ENCODE data around the gene TUT4.

DNA sequence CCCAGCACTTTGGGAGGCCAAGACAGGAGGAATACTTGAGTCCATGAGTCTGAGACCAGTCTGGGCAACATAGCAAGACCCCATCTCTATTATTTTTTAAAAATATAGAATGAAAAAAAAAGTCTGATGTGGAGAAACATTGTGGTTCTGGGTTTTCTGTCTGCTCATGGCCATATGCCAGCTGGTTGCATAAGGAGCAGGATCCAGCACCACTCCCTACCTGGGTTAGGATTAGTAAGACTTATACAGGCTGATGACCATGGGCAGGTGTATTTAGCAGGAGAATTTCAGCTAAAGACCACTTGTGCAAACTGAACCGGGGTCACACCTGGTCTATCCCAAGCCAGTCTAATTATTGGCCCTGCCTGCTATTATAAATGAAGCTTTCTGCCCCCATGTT is 32.6 kb upstream of the TUT4 start:
- TF ChIP-seq, protein P1, sequence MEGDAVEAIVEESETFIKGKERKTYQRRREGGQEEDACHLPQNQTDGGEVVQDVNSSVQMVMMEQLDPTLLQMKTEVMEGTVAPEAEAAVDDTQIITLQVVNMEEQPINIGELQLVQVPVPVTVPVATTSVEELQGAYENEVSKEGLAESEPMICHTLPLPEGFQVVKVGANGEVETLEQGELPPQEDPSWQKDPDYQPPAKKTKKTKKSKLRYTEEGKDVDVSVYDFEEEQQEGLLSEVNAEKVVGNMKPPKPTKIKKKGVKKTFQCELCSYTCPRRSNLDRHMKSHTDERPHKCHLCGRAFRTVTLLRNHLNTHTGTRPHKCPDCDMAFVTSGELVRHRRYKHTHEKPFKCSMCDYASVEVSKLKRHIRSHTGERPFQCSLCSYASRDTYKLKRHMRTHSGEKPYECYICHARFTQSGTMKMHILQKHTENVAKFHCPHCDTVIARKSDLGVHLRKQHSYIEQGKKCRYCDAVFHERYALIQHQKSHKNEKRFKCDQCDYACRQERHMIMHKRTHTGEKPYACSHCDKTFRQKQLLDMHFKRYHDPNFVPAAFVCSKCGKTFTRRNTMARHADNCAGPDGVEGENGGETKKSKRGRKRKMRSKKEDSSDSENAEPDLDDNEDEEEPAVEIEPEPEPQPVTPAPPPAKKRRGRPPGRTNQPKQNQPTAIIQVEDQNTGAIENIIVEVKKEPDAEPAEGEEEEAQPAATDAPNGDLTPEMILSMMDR (IDR thresholded peaks at IDR 0.05), result no peak
- no peak for TF ChIP-seq POLR2A (IDR thresholded peaks at IDR 0.05)

Measured in ovary (tissue), 3 donors.